ENCODE data around the gene SNRPD2.
A peak's percentile ranks its signal among the peaks of the same experiment; 100 is the strongest.

DNA sequence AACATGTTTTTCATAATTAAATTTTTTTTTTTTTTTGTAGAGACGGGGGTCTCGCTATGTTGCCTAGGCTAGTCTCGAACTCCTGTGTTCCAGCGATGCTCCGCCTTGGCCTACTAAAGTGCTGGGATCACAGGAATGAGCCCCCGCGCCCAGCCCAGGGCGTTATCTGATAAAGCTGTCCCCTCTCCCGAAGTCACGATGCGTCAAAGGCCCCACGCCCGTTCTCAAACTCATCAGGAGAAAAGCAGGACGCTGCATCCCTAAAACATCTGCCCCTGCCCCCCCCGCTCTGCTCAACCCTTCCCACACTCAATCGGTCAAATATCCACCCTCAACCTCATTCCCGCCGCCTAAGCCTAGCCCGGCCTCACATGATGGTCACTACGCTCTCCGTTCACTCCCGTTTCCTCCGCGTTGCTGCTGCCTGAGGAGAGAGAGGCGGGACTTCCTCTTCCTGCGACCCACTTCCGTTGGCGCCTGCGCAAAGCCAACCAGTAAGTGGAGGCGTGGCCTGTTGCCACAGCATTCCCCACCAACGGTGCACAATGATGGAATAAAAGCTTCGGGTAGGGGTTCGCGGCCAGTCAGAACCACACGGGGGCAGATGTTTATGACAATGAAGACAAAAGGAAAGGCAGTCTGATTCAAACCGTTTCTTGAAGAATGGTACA lies at the start of gene SNRPD2:
- no peak for TF ChIP-seq CTCF (IDR thresholded peaks at IDR 0.05)
- TF ChIP-seq POLR2A (IDR thresholded peaks at IDR 0.05) = peak; percentile 84
